T follicular helper cell (primary cell): Measurements from ENCODE around the gene MMS19.

Experiments
- DNase-seq: peaks from one replicate; pipeline ENCODE4 v3.0.0-alpha.2; 2020; ENCODE audit warnings: low read depth

Gene MMS19

GRCh38 chr10:97462309-97462708, 35.9 kb downstream of the MMS19 start:
- no peak for DNase-seq

GRCh38 chr10:97459933-97460332, 38.3 kb downstream of the MMS19 start:
- DNase-seq: no peak

GRCh38 chr10:97459111-97459510, 39.1 kb downstream of the MMS19 start:
- DNase-seq: no peak

DNA sequence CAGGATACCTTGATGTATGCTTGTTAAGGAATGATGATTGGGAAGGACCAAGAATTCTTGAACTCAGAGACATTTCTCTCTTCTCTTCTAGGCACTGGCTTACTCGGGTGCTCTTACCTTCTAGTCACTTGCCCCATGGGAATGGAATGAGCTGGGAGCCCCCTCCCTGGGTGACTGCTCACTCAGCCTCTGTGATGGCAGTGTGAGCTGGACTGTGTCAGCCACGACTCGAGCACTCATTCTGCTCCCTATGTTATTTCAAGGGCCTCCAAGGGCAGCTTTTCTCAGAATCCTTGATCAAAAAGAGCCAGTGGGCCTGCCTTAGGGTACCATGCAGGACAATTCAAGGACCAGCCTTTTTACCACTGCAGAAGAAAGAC, 41.5 kb downstream of the MMS19 start:
- no peak for DNase-seq

- DNase-seq: no peak
These were observed 42.1 kb downstream of the MMS19 start for GRCh38 chr10:97456034-97456685.

GRCh38 chr10:97454330-97455036, 43.7 kb downstream of the MMS19 start:
- DNase-seq: no peak

DNA sequence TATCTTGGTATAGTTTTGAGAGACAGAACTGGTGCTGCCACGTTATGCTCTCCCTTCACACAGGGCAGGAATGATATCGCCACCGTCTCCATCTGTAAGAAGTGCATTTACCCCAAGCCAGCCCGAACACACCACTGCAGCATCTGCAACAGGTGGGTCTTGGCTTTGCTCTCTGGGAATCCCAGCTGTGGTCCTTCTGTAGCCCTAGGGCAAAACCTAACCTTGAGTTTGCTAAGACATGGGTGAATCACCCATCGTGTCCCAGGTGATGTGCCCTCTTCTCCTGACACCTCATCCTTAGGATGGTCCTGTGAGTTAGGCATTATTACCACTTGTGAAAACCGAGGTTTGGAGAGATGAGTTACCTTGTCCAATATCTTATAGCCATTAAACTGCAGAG, 45.9 kb downstream of the MMS19 start:
- DNase-seq: no peak

- no peak for DNase-seq
These were observed 46.6 kb downstream of the MMS19 start for GRCh38 chr10:97451605-97452004.

DNA sequence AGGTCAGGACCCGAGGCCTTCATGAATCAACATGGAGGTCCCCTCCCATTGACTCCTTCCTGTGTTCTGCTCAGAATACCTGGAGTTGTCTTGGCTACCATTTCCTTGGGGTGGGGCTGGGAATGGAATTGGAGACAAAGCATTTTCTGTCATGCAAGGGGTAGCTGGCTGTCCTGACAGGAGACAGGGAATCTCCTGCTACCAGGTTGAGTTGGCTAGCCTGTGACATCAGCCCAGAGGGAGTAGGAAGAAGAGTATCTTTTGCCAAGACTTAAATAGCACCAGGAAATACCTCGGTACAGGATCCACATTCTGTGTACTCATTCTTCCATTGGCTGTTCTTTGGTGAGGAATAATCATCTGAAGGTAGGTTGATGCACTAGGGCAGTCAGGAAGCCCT, 47.4 kb downstream of the MMS19 start:
- DNase-seq: no peak

- peak; percentile 84 for DNase-seq
These were observed 52.2 kb downstream of the MMS19 start, which contains the start of the genes EXOSC1 and ZDHHC16 for GRCh38 chr10:97445722-97446639. TSS of gene EXOSC1 (minus strand) at chr10:97446006. CDS start at chr10:97445985, 21 bp downstream. TSS of gene ZDHHC16 (plus strand) at chr10:97446175. CDS start at chr10:97451676, 5,501 bp downstream.

DNA sequence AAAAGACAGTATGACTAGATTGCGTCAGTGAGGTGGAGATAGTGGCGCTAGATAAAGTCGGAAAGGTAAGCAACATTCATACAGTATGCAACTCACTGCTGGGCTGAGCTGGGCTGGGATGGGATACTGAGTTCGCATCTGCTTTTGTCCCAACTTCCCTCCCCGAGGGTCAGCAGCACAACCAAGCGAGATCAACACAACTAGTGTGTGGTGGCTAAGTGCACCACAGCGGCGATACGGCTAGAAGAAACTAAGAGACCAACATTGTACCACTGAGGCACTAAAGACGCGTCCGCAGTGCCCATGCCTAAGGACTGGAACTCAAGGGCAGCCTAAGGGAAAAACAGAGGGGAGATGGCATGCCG, 52.9 kb downstream of the MMS19 start:
- no peak for DNase-seq

DNA sequence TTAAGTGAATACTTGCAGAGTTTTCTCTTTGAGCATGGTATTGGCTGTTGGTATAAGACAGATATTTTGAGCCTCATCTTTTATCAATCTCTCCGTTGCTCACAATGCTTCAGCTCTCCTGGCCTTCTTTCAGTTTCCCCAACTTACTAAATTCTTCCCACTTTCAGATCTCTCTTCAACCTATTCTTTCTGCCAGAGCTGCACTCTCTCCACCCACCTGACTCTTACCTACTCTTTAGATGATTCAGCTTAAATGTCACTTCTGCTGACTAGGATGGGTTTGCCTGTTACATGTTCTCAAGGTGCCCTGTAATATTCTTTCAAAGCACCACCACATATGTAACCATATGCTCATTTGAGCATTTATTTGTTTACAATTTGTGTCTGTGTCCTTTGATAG, 54.0 kb downstream of the MMS19 start:
- DNase-seq: no peak

- DNase-seq: no peak
These were observed 55.9 kb downstream of the MMS19 start for GRCh38 chr10:97442277-97442676.

DNA sequence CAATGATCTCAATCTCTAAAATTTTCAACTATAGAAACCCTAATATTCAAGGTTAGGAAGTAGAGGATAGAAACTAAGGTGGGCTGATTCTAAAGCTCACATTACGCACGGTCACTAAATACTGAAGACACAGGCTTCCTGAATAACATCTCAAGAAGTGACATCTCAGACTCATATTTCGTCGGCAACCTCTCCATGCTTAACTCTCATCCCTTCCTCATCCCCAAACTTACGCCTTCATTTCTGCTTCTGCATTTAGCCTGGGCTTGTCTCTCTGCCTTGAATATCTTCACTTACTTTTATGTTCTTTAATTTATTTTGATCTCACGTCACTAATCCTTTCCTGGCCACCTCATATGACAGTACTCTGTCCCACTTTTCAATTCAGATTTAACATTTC, 63.0 kb downstream of the MMS19 start:
- DNase-seq: no peak

GRCh38 chr10:97434557-97434956, 63.7 kb downstream of the MMS19 start:
- DNase-seq: no peak

DNA sequence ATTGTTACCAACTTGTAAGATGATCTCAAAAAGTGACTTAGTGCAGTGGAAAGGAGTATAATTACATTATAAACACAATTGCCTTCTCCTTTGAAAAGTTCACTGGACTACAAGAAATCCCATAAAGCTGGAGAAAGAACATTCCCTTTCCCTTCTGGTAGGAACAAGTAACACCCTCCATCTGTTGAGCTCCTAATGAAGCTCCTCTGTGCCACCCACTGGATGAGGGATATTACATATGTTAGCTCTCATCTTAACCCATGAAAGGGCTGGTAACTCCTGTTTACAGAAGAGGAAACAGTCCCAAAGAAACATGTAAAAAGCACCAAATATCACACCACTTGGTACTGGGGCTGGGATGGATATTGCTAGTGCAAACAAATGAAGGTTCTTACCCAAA, 64.2 kb downstream of the MMS19 start:
- DNase-seq: no peak

GRCh38 chr10:97428572-97428981, 69.6 kb downstream of the MMS19 start:
- DNase-seq: peak; percentile 26

- DNase-seq: no peak
These were observed 70.5 kb downstream of the MMS19 start for GRCh38 chr10:97427571-97428179.

- DNase-seq: no peak
These were observed 71.2 kb downstream of the MMS19 start for GRCh38 chr10:97426776-97427570.

DNA sequence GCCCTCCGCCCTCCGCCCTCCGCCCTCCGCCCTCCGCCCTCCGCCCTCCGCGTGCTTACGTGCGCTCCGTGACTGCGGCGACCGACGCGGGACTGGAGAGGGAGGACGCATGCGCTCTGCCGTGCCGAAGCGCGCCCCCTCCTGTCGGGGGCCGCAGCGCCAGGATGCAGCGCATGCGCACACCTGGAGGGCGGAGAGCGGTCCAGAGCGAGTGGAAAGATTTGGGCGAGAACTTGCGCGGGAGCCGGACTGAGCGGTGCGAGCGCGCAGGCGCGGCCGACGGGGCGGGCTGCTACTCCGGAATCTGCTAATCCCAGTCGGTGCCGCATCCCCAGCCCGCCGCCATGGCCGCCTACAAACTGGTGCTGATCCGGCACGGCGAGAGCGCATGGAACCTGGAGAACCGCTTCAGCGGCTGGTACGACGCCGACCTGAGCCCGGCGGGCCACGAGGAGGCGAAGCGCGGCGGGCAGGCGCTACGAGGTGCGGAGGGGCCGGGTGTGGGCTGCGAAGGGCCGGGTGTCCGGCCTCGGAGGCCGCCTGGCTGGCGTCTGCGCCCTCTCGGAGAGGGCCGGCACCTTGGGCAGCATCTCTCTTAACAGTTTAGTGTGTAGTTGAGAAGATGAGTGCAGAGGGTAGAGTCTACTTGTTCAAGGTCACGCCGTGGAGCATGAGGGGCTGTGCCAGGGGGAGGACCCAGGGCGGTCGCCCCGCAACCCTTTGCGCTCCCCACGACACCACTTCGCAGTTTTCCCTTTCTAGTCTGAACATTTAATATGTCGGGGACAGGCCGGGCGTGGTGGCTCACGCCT, 72.1 kb downstream of the MMS19 start, which contains the start of gene PGAM1:
Gene PGAM1, plus strand, starts transcription at position 228 of the 812 bp plus-strand sequence. Its CDS starts 117 bp downstream, at position 345.
- peak; percentile 91 for DNase-seq
